ENCODE results near the gene ADSS1.
A peak's percentile ranks its signal among the peaks of the same experiment; 100 is the strongest.

ADSS1 gene

GRCh38 chr14:104741803-104742251 lies 17.8 kb downstream of the ADSS1 start:
- no peak for DNase-seq
- Mint-ChIP-seq H3K4me3 (no peak overlapping the region), H3K9me3 (no peaks in the 10 kb centered on the region), H3K36me3 (ENCODE audit: low read depth) (peaks cover 8% of the 10 kb centered on the region), H3K4me1 (peaks cover 22% of the 10 kb centered on the region), H3K27me3 (ENCODE audit: low read depth, poor library complexity) (peaks cover 2% of the 10 kb centered on the region), H3K27ac (no peak overlapping the region)
- TF ChIP-seq CTCF (IDR thresholded peaks at IDR 0.05), result no peak

DNA sequence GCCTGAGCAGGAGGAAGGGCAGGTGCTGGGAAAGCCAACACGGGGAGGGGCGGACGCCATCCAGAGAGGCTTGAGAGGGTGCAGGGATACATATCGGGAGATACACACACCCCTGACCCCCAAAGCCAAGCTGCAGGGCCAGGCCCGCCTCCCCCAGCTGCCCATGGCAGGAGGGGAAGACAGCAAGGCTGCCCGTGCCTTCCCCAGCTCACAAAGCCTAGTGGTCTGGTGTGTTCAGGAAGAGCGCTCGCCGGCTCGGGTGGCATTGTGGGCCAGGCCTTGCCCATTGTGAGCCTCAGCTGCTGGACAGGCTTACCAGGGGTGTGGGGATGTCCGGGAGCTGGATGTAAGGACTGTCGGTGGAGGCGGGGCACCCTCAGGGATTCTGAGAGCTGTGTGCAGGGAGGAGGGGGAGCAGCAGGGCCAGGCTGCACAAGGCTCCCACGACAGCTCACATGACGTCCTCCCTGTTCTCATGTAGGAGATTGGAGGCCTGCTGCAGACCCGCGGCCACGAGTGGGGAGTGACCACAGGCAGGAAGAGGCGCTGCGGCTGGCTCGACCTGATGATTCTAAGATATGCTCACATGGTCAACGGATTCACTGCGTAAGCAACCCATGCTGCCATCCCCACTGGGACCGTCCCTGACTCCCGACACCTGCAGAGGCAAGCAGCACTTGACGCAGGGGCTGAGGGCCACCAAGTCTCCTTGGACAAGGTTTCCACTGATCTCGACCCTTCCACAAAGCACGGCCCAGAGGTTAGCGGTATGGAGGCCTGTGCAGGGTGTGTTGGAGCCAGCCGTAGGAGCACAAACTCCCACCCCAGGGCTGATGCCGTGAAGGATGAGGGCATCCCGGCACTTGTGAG lies 18.8 kb downstream of the ADSS1 start:
- H3K4me1 Mint-ChIP-seq, result peaks cover 26% of the 10 kb centered on the region
- no peaks in the 10 kb centered on the region for H3K9me3 Mint-ChIP-seq
- no peak for TF ChIP-seq CTCF (IDR thresholded peaks at IDR 0.05)
- peaks cover 8% of the 10 kb centered on the region for H3K36me3 Mint-ChIP-seq (ENCODE audit: low read depth)
- no peak for DNase-seq
- H3K27ac Mint-ChIP-seq, result peak overlapping the region; percentile 59
- no peak overlapping the region for H3K4me3 Mint-ChIP-seq
- H3K27me3 Mint-ChIP-seq (ENCODE audit: low read depth, poor library complexity), result peaks cover 3% of the 10 kb centered on the region

GRCh38 chr14:104743461-104744380 lies 19.7 kb downstream of the ADSS1 start:
- Mint-ChIP-seq H3K4me1 (peaks cover 35% of the 10 kb centered on the region), H3K27me3 (ENCODE audit: low read depth, poor library complexity) (peaks cover 3% of the 10 kb centered on the region), H3K4me3 (no peak overlapping the region), H3K9me3 (no peaks in the 10 kb centered on the region), H3K36me3 (ENCODE audit: low read depth) (peaks cover 8% of the 10 kb centered on the region), H3K27ac (peak overlapping the region; percentile 59)
- no peak for TF ChIP-seq CTCF (IDR thresholded peaks at IDR 0.05)
- DNase-seq, result no peak

GRCh38 chr14:104744484-104744883 lies 20.5 kb downstream of the ADSS1 start:
- peaks cover 42% of the 10 kb centered on the region for H3K4me1 Mint-ChIP-seq
- DNase-seq, result no peak
- no peak overlapping the region for H3K27ac Mint-ChIP-seq
- no peak overlapping the region for H3K4me3 Mint-ChIP-seq
- H3K9me3 Mint-ChIP-seq, result peaks cover 3% of the 10 kb centered on the region
- TF ChIP-seq CTCF (IDR thresholded peaks at IDR 0.05), result no peak
- peaks cover 8% of the 10 kb centered on the region for H3K36me3 Mint-ChIP-seq (ENCODE audit: low read depth)
- H3K27me3 Mint-ChIP-seq (ENCODE audit: low read depth, poor library complexity), result peaks cover 3% of the 10 kb centered on the region

DNA sequence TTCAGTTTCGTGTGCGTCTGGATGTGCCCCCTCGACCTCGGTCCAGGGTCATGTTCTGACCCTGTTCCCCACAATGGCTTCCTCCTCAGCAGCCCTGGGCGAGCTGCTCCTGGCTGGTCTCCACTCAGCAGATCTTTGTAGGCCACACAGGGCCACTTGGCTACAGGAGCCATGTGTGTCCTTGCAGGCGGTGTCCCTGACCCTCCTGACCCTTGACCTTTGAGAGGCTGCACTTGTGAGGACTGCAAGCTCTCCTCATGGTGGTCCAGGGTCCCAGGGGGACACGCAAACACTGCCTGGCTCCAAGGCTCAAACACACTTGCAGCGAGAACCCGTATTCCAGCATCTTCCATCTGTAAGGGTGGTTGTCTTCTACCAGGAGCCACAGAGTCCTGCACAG lies 21.4 kb downstream of the ADSS1 start:
- H3K4me3 Mint-ChIP-seq, result no peak overlapping the region
- H3K4me1 Mint-ChIP-seq, result peaks cover 42% of the 10 kb centered on the region
- no peak overlapping the region for H3K27ac Mint-ChIP-seq
- TF ChIP-seq CTCF (IDR thresholded peaks at IDR 0.05), result no peak
- peaks cover 12% of the 10 kb centered on the region for H3K9me3 Mint-ChIP-seq
- H3K27me3 Mint-ChIP-seq (ENCODE audit: low read depth, poor library complexity), result peaks cover 3% of the 10 kb centered on the region
- DNase-seq, result no peak
- H3K36me3 Mint-ChIP-seq (ENCODE audit: low read depth), result peaks cover 10% of the 10 kb centered on the region

Data from nephron progenitor cell (in vitro differentiated cells).